ENCODE measurements around the gene GLYR1.

Gene GLYR1

GRCh38 chr16:4803401-4803844 is 43.7 kb downstream of the GLYR1 start:
- peak; percentile 60 for DNase-seq

DNA sequence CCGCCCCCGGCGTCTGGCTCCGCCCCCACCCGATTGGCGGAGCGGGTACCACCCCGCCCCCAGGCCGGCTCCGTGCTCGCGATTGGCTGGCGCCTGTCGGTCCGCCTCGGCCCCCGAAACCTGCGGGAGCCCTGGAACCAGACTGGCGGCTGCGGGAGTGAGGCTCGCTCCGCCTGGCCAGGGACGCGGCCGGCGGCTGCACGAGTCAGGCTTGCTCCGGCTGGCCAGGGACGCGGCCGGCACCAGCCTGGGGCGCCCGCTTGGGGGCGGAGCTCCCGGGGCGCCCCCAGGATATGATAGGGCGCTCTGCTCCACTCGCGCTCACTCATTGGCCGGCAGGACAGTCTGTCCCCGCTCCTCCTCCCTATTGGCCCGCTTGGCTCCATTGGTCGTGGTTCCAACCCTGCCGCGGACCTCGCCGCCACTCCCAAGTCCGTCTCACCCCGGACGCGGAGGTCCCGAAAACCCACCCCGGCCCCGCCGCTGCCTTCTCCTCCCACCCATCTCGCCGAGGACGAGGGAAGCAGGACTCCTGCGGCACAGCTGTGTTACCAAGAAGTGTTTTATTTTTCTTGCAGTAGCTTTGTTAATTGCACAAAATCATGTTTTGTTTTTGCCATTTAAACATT is 44.3 kb downstream of the GLYR1 start:
- DNase-seq, result peak; percentile 93

DNA sequence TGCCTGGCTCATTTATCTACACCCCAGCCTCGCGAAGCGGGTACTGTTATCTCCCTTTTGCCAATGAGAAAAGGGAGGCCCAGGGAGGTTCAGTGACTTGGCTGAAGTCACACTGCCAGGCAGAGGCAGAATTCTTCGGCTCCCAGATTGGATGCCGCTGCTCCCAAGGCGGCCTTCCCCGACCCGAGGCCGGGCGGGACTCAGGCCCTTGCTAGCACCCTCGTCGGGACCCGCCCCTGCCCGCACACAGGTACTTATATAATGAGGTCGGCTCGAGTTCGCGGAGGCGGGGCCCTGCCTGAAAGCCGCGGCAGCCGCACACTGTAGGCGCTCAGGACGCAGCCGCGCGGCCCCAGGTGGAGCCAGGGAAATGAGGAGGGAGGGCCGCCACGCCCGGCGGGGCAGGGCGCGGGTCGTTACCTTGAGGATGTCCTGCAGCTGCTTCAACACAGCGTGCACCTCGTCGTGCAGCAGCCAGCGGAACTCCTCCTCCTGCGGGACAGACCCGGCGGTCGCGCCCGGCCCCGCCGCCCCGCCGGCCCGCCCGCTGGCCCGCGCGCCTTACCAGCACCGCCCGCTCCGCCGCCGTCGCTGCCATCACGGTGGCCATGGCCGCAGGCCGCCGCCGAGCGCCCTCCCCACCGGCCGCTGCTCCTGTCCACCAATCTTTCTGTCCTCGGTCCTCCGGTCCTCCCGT is 45.0 kb downstream of the GLYR1 start, which contains the start of gene ROGDI:
Gene ROGDI (minus strand): TSS at position 672 of the 697 bp plus-strand sequence. CDS start 62 bp downstream, at position 610.
- peak; percentile 9 for DNase-seq

- DNase-seq, result no peak
Observed at GRCh38 chr16:4801051-4801961, 45.8 kb downstream of the GLYR1 start.

DNA sequence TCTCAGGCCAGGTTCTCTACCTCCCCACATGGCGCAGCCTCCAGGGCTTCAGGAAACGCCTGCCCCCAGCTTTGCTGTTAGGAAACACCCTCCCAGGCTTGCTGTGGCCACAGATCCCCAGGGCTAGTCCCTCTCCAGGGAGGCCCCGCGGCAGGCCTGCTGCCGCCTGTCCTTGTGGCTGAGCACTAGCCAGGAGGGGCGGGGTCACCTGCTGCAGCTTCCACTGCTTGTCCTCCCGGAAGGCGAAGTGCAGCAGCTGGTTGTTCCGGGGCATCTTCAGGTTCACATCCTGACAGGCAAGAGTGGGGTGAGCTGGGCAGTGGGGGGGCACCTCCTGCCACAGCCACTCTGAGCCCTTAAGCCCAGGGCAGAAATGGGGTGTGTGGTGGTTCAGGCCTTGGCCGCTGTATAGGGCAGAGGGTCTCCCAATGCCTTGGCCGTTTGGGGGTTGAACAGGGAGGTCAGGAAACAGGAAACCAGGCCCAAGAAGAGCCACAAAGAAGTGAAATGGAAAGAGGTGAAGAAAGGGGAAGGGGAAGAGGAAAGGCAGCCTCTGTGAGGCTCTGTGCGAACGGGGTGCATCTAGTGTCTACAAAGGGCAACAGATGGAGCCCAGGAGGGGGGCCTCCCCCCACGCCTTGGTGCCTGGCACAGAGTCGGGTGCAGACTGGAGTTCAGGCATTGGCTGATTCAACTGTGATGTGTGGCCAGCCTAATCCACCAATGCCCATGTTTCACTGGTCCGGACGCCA is 46.6 kb downstream of the GLYR1 start:
- DNase-seq, result no peak

DNA sequence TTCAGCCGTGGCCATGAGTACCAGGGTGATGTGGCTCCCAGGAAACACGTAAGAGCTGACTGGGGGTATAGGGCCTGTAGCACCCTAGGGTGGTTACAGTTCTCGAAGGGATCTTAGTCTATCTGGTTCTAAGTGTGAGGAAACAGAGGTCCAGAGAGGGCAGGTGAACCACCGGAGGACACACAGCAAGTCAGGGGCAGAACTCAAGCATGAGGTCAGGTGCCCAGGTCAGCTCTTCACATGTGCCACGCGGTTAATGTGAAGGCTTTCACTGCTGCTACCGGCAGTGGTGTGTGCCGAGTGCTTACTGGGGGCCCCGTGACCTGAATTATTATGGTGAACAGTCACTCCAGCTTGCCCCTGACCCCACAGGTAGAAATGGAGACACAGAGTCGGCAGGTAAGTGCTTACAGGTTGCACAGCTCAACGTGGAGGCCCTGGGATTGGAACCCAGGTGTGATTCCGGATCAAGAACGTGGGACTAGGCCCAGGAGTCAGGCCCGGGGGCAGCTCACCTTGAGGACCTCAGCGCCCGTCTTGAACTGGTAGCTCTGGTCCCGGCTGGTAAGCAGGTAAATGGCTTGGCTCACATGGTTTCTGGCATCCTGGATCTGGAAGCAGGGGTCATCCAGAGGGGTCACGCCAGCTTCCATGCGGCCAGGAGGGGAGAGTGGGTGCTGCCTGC is 47.8 kb downstream of the GLYR1 start:
- DNase-seq, result no peak

DNA sequence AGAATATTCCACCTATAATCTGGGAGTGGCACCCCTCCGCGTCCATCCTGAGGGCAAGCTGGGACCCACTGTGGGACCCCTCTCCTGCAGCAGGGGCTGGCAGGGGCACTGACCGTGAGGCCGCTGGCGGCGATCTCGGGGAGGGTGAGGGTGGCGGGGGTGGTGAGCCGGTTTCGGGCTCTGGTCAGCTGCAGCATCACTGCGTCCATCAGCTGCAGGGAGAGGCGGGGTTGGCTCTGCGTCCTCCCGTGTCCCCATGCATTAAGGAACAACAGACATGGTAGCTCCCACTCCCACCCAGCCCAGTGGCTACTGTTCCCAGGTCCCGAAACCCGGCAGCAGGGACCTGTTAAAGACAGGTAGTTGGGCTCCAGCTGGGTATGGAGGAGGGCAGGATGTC is 48.6 kb downstream of the GLYR1 start:
- DNase-seq, result no peak

DNA sequence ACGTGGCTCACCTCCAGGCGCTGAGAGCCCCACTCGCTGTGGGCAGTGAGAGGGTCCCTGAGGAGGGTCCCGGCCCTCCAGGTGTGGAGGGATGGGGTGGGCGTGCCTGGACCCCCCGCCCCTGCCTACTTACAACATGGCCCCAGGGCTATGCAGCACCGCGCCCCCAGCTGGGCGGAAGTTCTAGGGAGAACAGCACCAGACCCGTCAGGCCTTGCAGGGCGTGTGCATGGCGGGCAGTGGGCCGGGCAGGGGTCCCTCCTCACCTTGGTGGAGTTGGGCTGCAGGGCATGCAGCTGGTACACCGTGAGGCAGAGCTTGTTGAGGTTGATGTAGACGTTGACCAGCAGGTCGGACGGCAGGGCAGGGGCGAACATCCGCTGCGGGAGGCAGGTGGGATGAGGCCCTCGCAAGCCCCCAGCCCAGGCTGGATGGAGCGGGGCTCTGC is 49.3 kb downstream of the GLYR1 start:
- no peak for DNase-seq

- DNase-seq, result no peak
Observed at GRCh38 chr16:4796982-4797804, 49.9 kb downstream of the GLYR1 start.

DNA sequence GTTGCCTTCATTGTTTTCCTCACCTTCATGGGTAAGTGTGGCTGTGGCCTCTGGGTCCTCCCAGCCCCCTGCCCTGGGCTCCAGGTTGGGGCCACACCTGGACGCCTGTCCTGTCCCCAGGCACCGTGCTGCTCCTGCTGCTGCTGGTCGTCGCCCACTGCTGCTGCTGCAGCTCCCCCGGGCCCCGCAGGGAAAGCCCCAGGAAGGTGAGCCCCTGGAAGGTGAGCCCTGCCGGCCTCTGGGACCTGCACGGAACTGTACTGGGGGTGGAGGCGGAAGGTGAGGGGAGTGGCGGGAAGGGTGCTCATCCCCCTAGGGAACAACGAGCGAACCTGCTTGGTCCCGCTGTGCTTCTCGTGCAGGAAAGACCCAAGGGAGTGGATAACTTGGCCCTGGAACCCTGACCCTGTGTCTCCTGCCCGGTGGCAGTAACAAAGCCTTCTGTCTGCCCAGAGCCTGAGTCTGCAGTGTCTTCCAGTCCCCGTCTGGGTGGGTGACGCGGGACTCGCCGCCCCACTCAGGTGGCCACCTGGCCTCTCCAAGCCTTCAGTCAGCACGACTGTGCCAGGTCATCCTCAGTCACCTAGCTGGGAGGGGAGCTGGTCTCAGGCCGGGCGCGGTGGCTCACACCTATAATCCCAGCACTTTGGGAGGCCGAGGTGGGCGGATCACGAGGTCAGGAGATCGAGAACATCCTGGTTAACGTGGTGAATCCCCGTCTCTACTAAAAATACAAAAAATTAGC is 51.1 kb downstream of the GLYR1 start:
- no peak for DNase-seq

GRCh38 chr16:4795181-4795827 is 51.8 kb downstream of the GLYR1 start, which contains the start of gene SMIM22:
TSS of gene SMIM22 (plus strand) at chr16:4795369. CDS start at chr16:4795735, 366 bp downstream.
- DNase-seq, result no peak

GRCh38 chr16:4792951-4793513 is 54.1 kb downstream of the GLYR1 start:
- DNase-seq, result no peak

DNA sequence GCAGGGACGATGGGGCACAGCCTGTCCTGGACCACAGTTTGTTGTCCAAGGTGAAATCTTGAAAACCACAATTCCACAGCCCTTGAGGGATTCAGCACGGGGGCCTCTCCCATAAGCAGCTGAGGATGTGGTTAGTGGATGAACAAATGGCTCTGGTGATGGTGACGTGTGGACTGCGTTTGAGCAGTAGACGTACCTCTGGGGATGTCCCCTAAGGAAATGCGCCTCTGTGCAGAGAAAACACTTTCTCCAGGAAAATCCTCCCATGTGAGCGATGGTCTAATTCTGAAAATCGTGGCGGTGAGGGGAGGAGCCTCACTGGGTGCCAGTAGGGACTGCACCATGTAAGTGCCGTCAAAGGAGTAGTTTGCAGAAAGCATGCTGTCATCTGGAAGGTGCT is 56.2 kb downstream of the GLYR1 start:
- DNase-seq, result no peak

- no peak for DNase-seq
Observed at GRCh38 chr16:4790261-4790660, 56.8 kb downstream of the GLYR1 start.

DNA sequence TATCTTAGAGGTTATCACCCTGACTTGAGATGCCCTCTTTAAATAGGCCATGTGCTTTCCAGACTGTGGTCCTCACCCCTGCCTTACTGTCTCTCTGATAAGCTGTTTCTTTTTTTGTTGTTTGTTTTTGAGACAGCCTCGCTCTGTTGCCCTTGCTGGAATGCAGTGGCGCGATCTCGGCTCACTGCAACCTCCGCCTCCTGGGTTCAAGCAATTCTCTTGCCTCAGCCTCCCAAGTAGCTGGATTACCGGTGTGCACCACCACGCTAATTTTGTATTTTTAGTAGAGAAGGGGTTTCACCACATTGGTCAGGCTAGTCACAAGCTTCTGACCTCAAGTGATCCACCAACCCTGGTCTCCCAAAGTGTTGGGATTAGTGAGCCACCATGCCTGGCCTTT is 58.2 kb downstream of the GLYR1 start:
- no peak for DNase-seq

DNA sequence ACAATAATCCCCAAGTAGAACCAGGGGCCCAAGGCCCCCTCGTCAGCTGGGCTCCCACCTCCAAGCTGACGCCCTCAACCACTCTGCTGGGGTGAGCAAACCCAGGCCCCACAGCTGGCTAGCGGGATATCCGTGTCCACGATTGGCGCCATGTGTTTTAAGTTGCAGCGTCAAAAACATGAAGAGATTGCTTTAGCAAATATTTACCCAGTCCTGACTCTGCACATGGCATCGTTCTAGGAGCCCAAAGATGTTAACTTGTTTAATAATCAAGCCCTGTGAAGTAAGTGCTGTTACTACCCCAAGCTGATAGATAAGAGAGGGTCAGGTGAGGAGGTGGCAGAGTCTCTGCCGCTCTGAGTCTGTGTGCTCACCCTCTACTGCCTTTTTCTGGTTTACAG is 58.6 kb downstream of the GLYR1 start:
- DNase-seq, result no peak

DNA sequence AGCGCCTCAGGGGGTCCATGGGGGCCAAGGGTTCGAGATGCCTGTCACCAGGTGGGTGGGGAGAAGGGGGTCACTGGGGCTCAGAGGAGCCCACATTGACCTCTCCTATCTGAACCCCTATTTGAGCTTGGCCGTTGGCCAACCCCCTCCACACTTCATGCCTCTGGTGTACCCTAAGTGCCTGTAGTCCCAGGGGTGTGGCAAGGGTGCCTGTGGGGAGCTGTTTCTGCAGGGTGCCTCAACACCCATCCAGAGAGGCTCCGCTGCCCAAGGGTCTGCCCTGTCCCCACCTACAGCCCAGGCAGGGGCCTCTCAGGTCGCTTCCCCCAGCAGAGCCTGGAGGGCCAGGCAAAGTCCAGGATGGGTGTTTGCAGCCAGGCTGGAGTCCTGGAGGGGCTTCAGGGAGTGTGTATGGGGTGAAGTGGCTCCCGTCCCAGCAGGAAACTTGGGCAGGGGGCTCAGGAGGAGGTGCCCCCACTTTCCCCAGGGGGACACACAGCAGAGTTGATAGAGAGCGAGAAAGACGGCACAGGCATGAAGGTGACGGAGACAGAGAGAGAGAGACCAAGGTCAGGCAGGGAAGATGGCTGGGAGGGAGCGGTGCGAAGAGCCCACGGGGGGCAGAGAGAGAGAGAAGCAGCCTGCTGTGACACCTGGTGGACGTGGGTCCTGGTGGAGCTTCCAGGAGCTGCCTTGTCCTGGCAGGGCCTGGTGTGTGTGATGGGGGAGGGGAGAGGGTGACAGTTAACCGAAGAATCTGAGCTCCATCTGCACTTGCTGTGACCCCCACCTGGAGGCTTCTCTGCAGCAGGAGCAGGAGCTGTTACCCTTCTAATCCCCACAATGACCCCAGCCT is 59.2 kb downstream of the GLYR1 start, which contains the start of gene SEPTIN12:
Gene SEPTIN12 (minus strand): TSS at position 719 of the 856 bp plus-strand sequence. CDS start 700 bp downstream, at position 19.
- DNase-seq, result no peak

DNA sequence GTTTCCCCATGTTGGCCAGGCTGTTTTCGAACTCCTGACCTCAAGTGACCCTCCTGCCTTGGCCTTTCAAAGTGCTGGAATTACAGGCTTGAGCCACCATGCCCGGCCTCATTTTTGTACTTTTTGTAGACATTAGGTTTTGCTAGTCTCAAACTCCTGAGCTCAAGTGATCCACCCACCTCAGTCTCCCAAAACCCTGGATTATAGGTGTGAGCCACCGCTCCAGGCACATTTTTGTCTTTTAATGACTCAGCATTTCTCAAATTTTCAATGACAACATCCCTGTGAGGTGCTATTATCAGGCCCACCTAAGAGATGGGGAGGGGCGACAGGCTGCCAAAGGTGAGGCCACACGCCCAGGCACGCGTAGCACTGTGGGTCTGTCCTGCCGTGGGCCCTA is 60.0 kb downstream of the GLYR1 start:
- DNase-seq, result no peak
